Esophagus muscularis mucosa (tissue), 3 donors: ENCODE results near the gene TSPAN31.
"Not testable (repeated sequence)": the region's sequence is repeated elsewhere in the genome, so short reads cannot be mapped to it uniquely, and the experiment has no call there.

Experiments
- CTCF ChIP-seq, 3 experiments: fragments of 200-600 bp in 2 of 3; fragments of 450-650 bp in 1 of 3; sonication (generic) in 2 of 3; IDR thresholded peaks; one replicate each; pipeline ENCODE4 v1.5.1; 2017 to 2019; ENCODE audit warnings: antibody characterized with exemption in 3 of 3, mild to moderate bottlenecking in 2 of 3, moderate library complexity in 1 of 3
- POLR2A ChIP-seq: fragments of 450-650 bp; IDR thresholded peaks from one replicate; pipeline ENCODE4 v1.6.1; 2017; ENCODE audit warnings: antibody characterized with exemption, moderate library complexity, mild to moderate bottlenecking, low read depth
- POLR2AphosphoS5 ChIP-seq, 2 donors: sonication (generic); formaldehyde crosslinking; IDR thresholded peaks; one replicate each; pipeline ENCODE4 v1.6.1; 2017; ENCODE audit warnings: antibody characterized with exemption in 2 of 2

GRCh38 chr12:57715036-57715748, 29.6 kb upstream of the TSPAN31 start:
- TF ChIP-seq CTCF (IDR thresholded peaks at IDR 0.05); POLR2A; POLR2AphosphoS5 (IDR thresholded peaks at IDR 0.05): not testable (repeated sequence)
